A549 treated with dexamethasone at 1 μM for 4 hours (cell line): ENCODE measurements around the gene SMARCB1. TPM values are rescaled to one million over a fixed set of nuclear protein-coding genes. Genes with fewer than 3 reads are reported as not detected.

Experiments used
- total RNA-seq: library from RNA; stranded (reverse); fragments of 200-300 nt; extraction: Qiagen RNA extraction; gene quantifications from 5 replicates; pipeline ENCODE4 v1.2.3, GENCODE V29; 2022

Gene SMARCB1
- 49.6 to 56.0 TPM (median 54.7 TPM) in 5 replicates for total RNA-seq

DNA sequence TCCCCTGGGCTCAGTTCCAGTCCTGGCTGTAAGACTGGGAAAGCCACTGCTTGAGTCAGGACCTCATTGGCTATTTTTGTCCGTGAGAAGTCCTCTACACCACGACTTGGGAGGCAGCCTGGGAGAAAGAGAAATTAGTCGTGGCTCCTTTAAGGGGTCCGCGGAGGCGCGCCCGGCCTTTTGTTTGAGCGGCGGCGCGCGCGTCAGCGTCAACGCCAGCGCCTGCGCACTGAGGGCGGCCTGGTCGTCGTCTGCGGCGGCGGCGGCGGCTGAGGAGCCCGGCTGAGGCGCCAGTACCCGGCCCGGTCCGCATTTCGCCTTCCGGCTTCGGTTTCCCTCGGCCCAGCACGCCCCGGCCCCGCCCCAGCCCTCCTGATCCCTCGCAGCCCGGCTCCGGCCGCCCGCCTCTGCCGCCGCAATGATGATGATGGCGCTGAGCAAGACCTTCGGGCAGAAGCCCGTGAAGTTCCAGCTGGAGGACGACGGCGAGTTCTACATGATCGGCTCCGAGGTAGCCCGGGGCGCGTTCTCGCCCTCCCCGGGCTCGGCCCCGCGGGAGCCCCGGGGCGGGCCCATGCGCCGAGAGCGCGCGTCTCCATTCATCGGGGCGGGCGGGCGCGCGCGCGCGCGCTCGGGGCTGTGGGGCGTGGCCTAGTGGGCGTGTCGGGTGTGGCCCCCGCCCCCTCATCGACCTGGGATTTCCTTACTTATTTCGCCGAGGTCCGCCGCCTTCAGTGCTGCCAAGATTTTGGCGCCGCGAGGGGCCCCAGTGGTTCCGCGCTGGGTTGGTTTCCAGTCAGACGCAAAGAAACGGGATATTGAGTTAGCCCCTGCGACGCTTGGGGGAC, at the start of gene SMARCB1:
Gene SMARCB1, plus strand, starts transcription at position 215 of the 848 bp plus-strand sequence. Its CDS starts 204 bp downstream, at position 419.

GRCh38 chr22:23750714-23751440, 35.9 kb upstream of the SMARCB1 start, which contains the start of gene ZNF70:
Gene ZNF70, minus strand, starts transcription at chr22:23751112. Its CDS starts 5,972 bp downstream, at chr22:23745140.

GRCh38 chr22:23754220-23754919, 32.4 kb upstream of the SMARCB1 start, which contains the start of gene VPREB3:
Gene VPREB3, minus strand, starts transcription at chr22:23754425. Its CDS starts 62 bp downstream, at chr22:23754363.

GRCh38 chr22:23762842-23763578, 23.8 kb upstream of the SMARCB1 start, which contains the start of gene C22orf15:
Gene C22orf15, plus strand, starts transcription at chr22:23762990. Its CDS starts 317 bp downstream, at chr22:23763307.

DNA sequence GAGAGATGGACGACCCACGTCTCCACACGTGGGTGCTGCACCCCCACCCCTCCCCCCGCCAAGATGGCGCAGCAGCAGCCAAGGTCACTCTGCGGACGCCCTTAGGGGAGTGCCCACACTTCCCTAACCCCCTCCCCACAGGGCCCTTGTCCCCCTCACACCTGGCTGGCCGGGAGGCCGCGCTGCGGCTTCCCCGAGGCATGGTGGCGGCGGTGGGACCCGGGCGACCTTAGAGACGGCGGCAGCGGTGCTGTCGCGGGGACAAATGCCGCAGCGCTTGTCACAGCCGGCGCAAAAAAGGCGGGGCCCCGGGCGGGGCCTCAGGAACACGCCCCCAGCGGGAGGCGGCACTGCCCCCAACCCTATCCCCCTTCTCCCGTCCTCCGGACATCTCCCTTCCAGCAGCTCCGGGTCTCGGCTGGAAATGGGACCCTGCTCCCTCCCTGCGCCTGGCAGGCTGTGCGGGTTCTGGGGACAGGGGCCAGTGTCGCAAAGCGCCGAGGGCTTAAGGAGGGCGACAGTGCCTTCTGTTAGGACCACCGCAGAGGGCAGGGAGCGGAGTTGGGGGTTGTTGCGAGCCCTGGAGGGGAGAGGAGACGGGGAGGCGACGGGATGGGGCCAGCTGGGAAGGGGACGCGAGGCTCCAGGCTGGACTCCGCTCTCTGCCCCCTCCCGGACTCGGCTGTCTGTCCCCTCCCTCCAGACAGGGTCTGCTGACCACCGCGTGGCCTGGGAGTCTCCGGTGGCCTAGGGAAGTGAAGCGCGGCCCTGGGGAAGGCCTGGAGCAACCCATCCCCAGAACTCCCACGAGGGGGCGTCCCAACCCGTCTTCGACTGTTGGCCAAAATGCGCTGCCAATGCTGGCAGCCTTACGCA, 18.9 kb upstream of the SMARCB1 start, which contains the start of gene CHCHD10:
Gene CHCHD10, minus strand, starts transcription at position 300 of the 876 bp plus-strand sequence. Its CDS starts 98 bp downstream, at position 202.

DNA sequence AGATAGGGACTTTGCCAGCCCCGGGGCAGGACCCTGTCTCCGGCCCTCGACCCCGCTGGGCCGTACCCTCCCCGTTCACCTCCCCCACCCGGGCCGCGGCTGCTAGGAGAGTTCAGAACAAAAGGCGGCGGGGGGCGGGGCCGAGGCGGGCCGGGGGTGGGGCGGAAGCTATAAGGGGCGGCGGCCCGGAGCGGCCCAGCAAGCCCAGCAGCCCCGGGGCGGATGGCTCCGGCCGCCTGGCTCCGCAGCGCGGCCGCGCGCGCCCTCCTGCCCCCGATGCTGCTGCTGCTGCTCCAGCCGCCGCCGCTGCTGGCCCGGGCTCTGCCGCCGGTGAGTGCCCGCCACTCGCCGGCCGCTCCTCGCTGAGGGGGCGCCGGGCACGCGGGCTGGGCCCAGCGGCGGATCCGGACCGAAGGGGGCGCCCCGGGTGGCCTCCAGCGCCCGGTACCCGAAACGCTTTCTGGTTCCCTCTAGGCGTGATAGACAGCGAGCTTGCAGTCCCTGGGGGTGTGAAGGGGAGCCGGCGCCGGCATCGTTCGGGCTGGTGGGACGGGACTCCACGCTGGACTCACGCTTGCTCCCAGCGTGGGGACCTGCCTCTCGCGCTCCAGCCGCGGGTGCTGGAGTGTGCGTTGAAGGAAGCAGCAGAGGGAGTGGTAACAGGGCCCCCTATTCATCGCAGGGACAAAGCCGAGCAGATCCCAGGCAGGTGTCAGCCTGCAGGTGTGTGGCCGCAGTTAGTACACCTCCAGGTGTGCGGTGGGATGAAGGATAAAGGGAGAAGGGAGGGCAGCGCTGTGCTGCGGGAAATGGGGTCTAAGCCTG, 13.9 kb upstream of the SMARCB1 start, which contains the start of gene MMP11:
Gene MMP11, plus strand, starts transcription at position 201 of the 825 bp plus-strand sequence. Its CDS starts 22 bp downstream, at position 223.

GRCh38 chr22:23838681-23839468, 52.1 kb downstream of the SMARCB1 start, which contains the start of gene DERL3:
Gene DERL3, minus strand, starts transcription at chr22:23839006. Its CDS starts 19 bp downstream, at chr22:23838987.

DNA sequence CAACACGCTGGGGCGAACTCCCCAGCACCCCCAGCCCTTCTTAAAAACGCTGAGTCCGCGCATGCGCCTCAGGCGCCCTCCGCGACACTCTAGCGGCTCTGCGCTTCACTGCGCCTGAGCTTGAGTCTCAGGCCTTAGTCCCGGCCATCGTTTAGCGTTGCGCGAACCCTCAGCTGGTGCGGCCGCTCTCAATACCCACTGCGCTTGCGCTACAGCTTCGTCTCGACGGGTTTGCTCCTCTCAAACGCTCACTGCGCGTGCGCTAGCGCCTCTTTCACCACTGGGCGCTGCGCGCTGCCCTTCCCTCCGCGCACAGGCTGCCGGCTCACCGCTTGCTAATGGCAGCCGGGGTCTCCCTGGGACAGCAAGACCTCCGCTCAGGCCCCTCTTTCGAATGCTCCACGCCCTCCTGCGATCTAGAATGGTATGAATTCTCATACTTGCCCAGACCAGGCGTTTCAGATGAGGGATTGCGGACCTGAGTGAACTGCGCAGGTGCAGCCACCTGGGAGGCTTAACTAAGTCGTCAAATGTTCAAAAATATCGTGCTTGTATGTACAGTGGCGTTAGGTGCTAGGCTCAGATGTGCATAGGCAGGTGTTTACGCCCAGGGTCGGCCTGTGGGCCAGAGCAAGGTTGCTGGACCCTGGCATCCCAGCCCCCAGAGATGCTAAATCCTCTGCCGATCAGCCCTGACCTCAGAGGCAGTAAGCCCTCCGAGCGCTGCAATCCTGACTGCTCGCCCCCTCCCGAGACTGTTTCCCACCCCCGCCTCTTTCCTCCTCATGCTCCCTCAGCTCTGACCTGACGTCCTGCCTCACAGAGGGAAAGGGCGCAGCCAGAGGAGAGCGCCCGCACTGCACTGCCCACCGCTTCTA, 71.1 kb downstream of the SMARCB1 start, which contains the start of gene SLC2A11:
Gene SLC2A11, plus strand, starts transcription at position 270 of the 878 bp plus-strand sequence. Its CDS starts 125 bp downstream, at position 395.

Other genes starting within 250 kb of the SMARCB1 start
- not detected in 5 replicates for gene IGLL1, start 206.7 kb upstream of the SMARCB1 start, total RNA-seq
- gene DRICH1, start 154.6 kb upstream of the SMARCB1 start, total RNA-seq = 0.11 to 0.41 TPM (median 0.12 TPM) in 4 of 5 replicates, not detected in the other
- not detected in 5 replicates for gene RGL4, start 96.0 kb upstream of the SMARCB1 start, total RNA-seq
- gene ZNF70, start 35.9 kb upstream of the SMARCB1 start, total RNA-seq = 1.1 to 1.5 TPM (median 1.3 TPM) in 5 replicates
- gene VPREB3, start 32.5 kb upstream of the SMARCB1 start, total RNA-seq = 0.33 to 1.2 TPM (median 0.80 TPM) in 5 replicates
- gene C22orf15, start 24.0 kb upstream of the SMARCB1 start, total RNA-seq = not detected in 5 replicates
- gene CHCHD10, start 19.0 kb upstream of the SMARCB1 start, total RNA-seq = 92.9 to 197 TPM (median 166 TPM) in 5 replicates
- 0.13 to 0.24 TPM (median 0.15 TPM) in 5 replicates for gene MMP11, start 14.1 kb upstream of the SMARCB1 start, total RNA-seq
- gene DERL3, start 52.0 kb downstream of the SMARCB1 start, total RNA-seq = 0.35 to 0.88 TPM (median 0.74 TPM) in 5 replicates
- 7.9 to 11.3 TPM (median 10.2 TPM) in 5 replicates for gene SLC2A11, start 70.9 kb downstream of the SMARCB1 start, total RNA-seq
- gene MIF, start 107.4 kb downstream of the SMARCB1 start, total RNA-seq = 512 to 892 TPM (median 860 TPM) in 5 replicates
- gene GSTT2B, start 174.2 kb downstream of the SMARCB1 start, total RNA-seq = 0.16 to 0.35 TPM (median 0.26 TPM) in 5 replicates
- gene DDTL, start 179.9 kb downstream of the SMARCB1 start, total RNA-seq = 1.4 to 2.3 TPM (median 1.6 TPM) in 5 replicates
- 107 to 148 TPM (median 134 TPM) in 5 replicates for gene DDT, start 187.5 kb downstream of the SMARCB1 start, total RNA-seq
- gene GSTT2, start 193.2 kb downstream of the SMARCB1 start, total RNA-seq = not detected in 5 replicates
- gene GSTT4, start 218.5 kb downstream of the SMARCB1 start, total RNA-seq = not detected in 5 replicates
- gene CABIN1, start 224.3 kb downstream of the SMARCB1 start, total RNA-seq = 20.6 to 38.7 TPM (median 35.5 TPM) in 5 replicates